Measurements from ENCODE around the gene GNPTAB.

DNA sequence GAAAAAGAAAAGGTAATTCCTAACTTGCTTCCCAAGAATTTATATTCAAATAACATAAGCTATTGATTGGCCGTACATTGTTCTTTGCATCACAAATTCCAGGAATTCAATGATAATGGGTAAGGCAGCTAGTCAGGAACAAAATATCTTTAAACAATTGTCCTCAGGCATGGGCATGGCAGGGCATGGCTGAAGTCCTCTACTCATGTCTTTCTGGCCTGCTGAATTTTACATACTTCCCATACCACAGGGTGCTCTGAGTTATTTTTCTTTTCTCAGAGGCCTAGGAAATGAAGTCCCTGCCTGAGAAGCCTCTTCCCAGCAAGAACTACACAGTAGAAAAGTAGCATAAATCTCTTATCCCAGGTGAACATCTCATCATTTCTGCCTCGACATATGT, 31.5 kb upstream of the GNPTAB start:
- TF ChIP-seq, protein P1, sequence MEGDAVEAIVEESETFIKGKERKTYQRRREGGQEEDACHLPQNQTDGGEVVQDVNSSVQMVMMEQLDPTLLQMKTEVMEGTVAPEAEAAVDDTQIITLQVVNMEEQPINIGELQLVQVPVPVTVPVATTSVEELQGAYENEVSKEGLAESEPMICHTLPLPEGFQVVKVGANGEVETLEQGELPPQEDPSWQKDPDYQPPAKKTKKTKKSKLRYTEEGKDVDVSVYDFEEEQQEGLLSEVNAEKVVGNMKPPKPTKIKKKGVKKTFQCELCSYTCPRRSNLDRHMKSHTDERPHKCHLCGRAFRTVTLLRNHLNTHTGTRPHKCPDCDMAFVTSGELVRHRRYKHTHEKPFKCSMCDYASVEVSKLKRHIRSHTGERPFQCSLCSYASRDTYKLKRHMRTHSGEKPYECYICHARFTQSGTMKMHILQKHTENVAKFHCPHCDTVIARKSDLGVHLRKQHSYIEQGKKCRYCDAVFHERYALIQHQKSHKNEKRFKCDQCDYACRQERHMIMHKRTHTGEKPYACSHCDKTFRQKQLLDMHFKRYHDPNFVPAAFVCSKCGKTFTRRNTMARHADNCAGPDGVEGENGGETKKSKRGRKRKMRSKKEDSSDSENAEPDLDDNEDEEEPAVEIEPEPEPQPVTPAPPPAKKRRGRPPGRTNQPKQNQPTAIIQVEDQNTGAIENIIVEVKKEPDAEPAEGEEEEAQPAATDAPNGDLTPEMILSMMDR (CRISPR knock-in tag; IDR thresholded peaks at IDR 0.05): no peak
- TF ChIP-seq EP300 (IDR thresholded peaks at IDR 0.05; ENCODE audit: low read depth in 2 of 2, low read length in 2 of 2) (no peak), EP300 (CRISPR knock-in tag; IDR thresholded peaks at IDR 0.05; ENCODE audit: borderline replicate concordance) (no peak), RXRA (CRISPR knock-in tag; IDR thresholded peaks at IDR 0.05) (no peak), ZNF766 (CRISPR knock-in tag; IDR thresholded peaks at IDR 0.05; ENCODE audit: borderline replicate concordance) (no peak), ZNF772 (CRISPR knock-in tag; IDR thresholded peaks at IDR 0.05) (no peak), BHLHE40 (IDR thresholded peaks at IDR 0.05; ENCODE audit: low read length) (no peak), ARNTL (CRISPR knock-in tag; IDR thresholded peaks at IDR 0.05) (no peak), MAFK (conservative IDR thresholded peaks at IDR 0.05 in 1 of 2, IDR thresholded peaks at IDR 0.05 in 1 of 2; ENCODE audit: low read length in 2 of 2) (no peak)
- TF ChIP-seq, protein P2, sequence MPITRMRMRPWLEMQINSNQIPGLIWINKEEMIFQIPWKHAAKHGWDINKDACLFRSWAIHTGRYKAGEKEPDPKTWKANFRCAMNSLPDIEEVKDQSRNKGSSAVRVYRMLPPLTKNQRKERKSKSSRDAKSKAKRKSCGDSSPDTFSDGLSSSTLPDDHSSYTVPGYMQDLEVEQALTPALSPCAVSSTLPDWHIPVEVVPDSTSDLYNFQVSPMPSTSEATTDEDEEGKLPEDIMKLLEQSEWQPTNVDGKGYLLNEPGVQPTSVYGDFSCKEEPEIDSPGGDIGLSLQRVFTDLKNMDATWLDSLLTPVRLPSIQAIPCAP (CRISPR knock-in tag; IDR thresholded peaks at IDR 0.05; ENCODE audit: low read depth): no peak
- TF ChIP-seq, protein P3, sequence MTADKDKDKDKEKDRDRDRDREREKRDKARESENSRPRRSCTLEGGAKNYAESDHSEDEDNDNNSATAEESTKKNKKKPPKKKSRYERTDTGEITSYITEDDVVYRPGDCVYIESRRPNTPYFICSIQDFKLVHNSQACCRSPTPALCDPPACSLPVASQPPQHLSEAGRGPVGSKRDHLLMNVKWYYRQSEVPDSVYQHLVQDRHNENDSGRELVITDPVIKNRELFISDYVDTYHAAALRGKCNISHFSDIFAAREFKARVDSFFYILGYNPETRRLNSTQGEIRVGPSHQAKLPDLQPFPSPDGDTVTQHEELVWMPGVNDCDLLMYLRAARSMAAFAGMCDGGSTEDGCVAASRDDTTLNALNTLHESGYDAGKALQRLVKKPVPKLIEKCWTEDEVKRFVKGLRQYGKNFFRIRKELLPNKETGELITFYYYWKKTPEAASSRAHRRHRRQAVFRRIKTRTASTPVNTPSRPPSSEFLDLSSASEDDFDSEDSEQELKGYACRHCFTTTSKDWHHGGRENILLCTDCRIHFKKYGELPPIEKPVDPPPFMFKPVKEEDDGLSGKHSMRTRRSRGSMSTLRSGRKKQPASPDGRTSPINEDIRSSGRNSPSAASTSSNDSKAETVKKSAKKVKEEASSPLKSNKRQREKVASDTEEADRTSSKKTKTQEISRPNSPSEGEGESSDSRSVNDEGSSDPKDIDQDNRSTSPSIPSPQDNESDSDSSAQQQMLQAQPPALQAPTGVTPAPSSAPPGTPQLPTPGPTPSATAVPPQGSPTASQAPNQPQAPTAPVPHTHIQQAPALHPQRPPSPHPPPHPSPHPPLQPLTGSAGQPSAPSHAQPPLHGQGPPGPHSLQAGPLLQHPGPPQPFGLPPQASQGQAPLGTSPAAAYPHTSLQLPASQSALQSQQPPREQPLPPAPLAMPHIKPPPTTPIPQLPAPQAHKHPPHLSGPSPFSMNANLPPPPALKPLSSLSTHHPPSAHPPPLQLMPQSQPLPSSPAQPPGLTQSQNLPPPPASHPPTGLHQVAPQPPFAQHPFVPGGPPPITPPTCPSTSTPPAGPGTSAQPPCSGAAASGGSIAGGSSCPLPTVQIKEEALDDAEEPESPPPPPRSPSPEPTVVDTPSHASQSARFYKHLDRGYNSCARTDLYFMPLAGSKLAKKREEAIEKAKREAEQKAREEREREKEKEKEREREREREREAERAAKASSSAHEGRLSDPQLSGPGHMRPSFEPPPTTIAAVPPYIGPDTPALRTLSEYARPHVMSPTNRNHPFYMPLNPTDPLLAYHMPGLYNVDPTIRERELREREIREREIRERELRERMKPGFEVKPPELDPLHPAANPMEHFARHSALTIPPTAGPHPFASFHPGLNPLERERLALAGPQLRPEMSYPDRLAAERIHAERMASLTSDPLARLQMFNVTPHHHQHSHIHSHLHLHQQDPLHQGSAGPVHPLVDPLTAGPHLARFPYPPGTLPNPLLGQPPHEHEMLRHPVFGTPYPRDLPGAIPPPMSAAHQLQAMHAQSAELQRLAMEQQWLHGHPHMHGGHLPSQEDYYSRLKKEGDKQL (CRISPR knock-in tag; IDR thresholded peaks at IDR 0.05; ENCODE audit: low read depth): no peak
